GM12878 (cell line): Measurements from ENCODE around the gene CDC27. TPM values are rescaled to one million over a fixed set of nuclear protein-coding genes. Genes with fewer than 3 reads are reported as not detected.

Experiments
- ATAC-seq: fragments of 200-7000 bp; cut with Tn5 transposase; 3 replicates; pipeline ENCODE4 v1.9.1; 2020; ENCODE audit warnings: mild to moderate bottlenecking, moderate library complexity
- BruUV-seq: library from RNA; stranded (reverse); fragments of 400-500 nt; replicated peaks from 2 replicates; lab custom pipeline; 2021; lab: Mats Ljungman, UMichigan
- CTCF ChIA-PET: fragments of 300-600 bp; sonication (Branson Sonifier 250); formaldehyde crosslinking; extraction: SDS; loops from one replicate; lab custom pipeline; 2021; ENCODE audit warnings: inconsistent platforms; lab: Yijun Ruan, JAX
- POLR2A ChIA-PET: fragments of 350-600 bp; formaldehyde crosslinking; extraction: SDS; loops from one replicate; lab custom pipeline; 2021; ENCODE audit warnings: inconsistent platforms; lab: Charles Lee
- RAD21 ChIA-PET: fragments of 300-600 bp; sonication (Branson Sonifier 250); formaldehyde crosslinking; loops from one replicate; lab custom pipeline; 2023; ENCODE audit warnings: antibody characterized with exemption; ENCODE audit not compliant: unreplicated experiment; lab: Charles Lee
- SMC1A ChIA-PET: fragments of 300-600 bp; sonication (Branson Sonifier 250); formaldehyde crosslinking; loops from one replicate; lab custom pipeline; 2023; ENCODE audit not compliant: unreplicated experiment, uncharacterized antibody; lab: Charles Lee
- DNase-seq: peaks from one replicate; pipeline ENCODE4 v3.0.0-alpha.2; 2011; ENCODE audit warnings: low read depth, low spot score
- FAIRE-seq: peaks from 3 replicates; lab custom pipeline; 2011; peaks lifted over from hg19 to GRCh38; lab: Jason Lieb, UNC
- H2AFZ ChIP-seq: 2 replicates; pipeline ENCODE4 v1.6.0; 2011; ENCODE audit warnings: low read depth, low read length, control low read depth; ENCODE audit not compliant: control insufficient read depth
- H3K27ac ChIP-seq: 2 replicates; pipeline ENCODE4 v1.5.1; 2011; ENCODE audit warnings: control low read depth; ENCODE audit not compliant: control insufficient read depth, insufficient read depth
- H3K27me3 ChIP-seq, 2 experiments: replicated peaks in 1 of 2; 2 replicates each; pipeline versions ENCODE4 v1.6.0 to v1.6.1; 2011; ENCODE audit warnings: low read length in 1 of 2; ENCODE audit not compliant: control insufficient read depth in 2 of 2, insufficient read depth in 2 of 2
- H3K36me3 ChIP-seq, 2 experiments: 2 replicates each; pipeline ENCODE4 v1.5.1; 2011; ENCODE audit warnings: low read length in 1 of 2; ENCODE audit not compliant: control insufficient read depth in 2 of 2, insufficient read depth in 2 of 2
- H3K4me1 ChIP-seq: 2 replicates; pipeline ENCODE4 v1.6.1; 2011; ENCODE audit warnings: mild to moderate bottlenecking, low read length, moderate library complexity, mixed read lengths; ENCODE audit not compliant: control insufficient read depth, insufficient read depth
- H3K4me2 ChIP-seq: 2 replicates; pipeline ENCODE4 v1.6.0; 2011; ENCODE audit warnings: control low read depth; ENCODE audit not compliant: control insufficient read depth, insufficient read depth
- H3K4me3 ChIP-seq: fragments of 200-600 bp; sonication (generic); 2 replicates; pipeline ENCODE4 v1.5.1; 2016
- H3K79me2 ChIP-seq: 2 replicates; pipeline ENCODE4 v1.6.0; 2011; ENCODE audit warnings: low read length; ENCODE audit not compliant: control insufficient read depth, insufficient read depth
- H3K9ac ChIP-seq: 2 replicates; pipeline ENCODE4 v1.8.0; 2011; ENCODE audit warnings: low read length, control low read depth, mixed read lengths; ENCODE audit not compliant: control insufficient read depth, insufficient read depth
- H3K9me3 ChIP-seq: replicated peaks from 3 replicates; pipeline ENCODE4 v1.5.1; 2011; ENCODE audit warnings: mild to moderate bottlenecking, low read length; ENCODE audit not compliant: control insufficient read depth, insufficient read depth
- H4K20me1 ChIP-seq: 2 replicates; pipeline ENCODE4 v1.6.0; 2011; ENCODE audit not compliant: control insufficient read depth, insufficient read depth
- DPF2 ChIP-seq: fragments of 450-650 bp; IDR thresholded peaks from 2 replicates; pipeline ENCODE4 v1.6.1; 2017; ENCODE audit warnings: mild to moderate bottlenecking
- EED ChIP-seq: sonication (generic); IDR thresholded peaks from 2 replicates; pipeline ENCODE4 v1.6.1; 2016; ENCODE audit warnings: antibody characterized with exemption, low read depth
- ELK1 ChIP-seq: IDR thresholded peaks from 2 replicates; pipeline ENCODE4 v1.6.1; 2012; ENCODE audit warnings: low read depth, low read length, improper control_type of control experiment
- FOXM1 ChIP-seq: IDR thresholded peaks from 2 replicates; pipeline ENCODE4 v1.6.1; 2012; ENCODE audit warnings: low read depth, mild to moderate bottlenecking, inconsistent platforms, low read length, moderate library complexity
- IKZF1 ChIP-seq: fragments of 450-650 bp; conservative IDR thresholded peaks from 2 replicates; pipeline ENCODE4 v1.6.1; 2017; ENCODE audit warnings: antibody characterized with exemption, mild to moderate bottlenecking
- LARP7 ChIP-seq: fragments of 450-650 bp; IDR thresholded peaks from 2 replicates; pipeline ENCODE4 v1.6.1; 2017; ENCODE audit warnings: mild to moderate bottlenecking
- NFYB ChIP-seq: IDR thresholded peaks from 2 replicates; pipeline ENCODE4 v1.6.1; 2011; ENCODE audit warnings: low read depth, mild to moderate bottlenecking, low read length, improper control_type of control experiment, moderate library complexity; ENCODE audit not compliant: insufficient read depth
- NR2F1 ChIP-seq: fragments of 450-650 bp; conservative IDR thresholded peaks from 2 replicates; pipeline ENCODE4 v1.6.1; 2017; ENCODE audit warnings: mild to moderate bottlenecking
- RAD21 ChIP-seq: IDR thresholded peaks from 2 replicates; pipeline ENCODE4 v1.6.1; 2011; ENCODE audit warnings: mild to moderate bottlenecking, low read depth, low read length, moderate library complexity; ENCODE audit not compliant: insufficient read depth
- RAD51 ChIP-seq: fragments of 450-650 bp; IDR thresholded peaks from 2 replicates; pipeline ENCODE4 v1.6.1; 2016; ENCODE audit warnings: moderate library complexity, mild to moderate bottlenecking, inconsistent platforms
- RBBP5 ChIP-seq: fragments of 200-600 bp; sonication (generic); conservative IDR thresholded peaks from 2 replicates; pipeline ENCODE4 v1.6.1; 2016
- SMAD5 ChIP-seq: IDR thresholded peaks from 2 replicates; pipeline ENCODE4 v1.6.1; 2016; ENCODE audit warnings: antibody characterized with exemption, low read depth
- YY1 ChIP-seq: IDR thresholded peaks from 2 replicates; pipeline ENCODE4 v1.6.1; 2011; ENCODE audit warnings: low read depth, mild to moderate bottlenecking, low read length
- ZBED1 ChIP-seq: IDR thresholded peaks from 2 replicates; pipeline ENCODE4 v1.6.1; 2016; ENCODE audit warnings: borderline replicate concordance
- ZNF217 ChIP-seq: fragments of 450-650 bp; IDR thresholded peaks from 2 replicates; pipeline ENCODE4 v1.6.1; 2017; ENCODE audit warnings: antibody characterized with exemption, mild to moderate bottlenecking
- WGBS: methylation state at CpG from one replicate; pipeline ENCODE4 v1.1.6; 2016; ENCODE audit warnings: low lambda C conversion rate; ENCODE audit not compliant: insufficient replicate concordance, insufficient coverage; ENCODE audit errors: missing lambda C conversion rate; 5-methylcytosine and 5-hydroxymethylcytosine counted together
- in situ Hi-C: fragments of 300-500 bp; cut with MboI; formaldehyde crosslinking; loops from 9 replicates; pipeline ENCODE4 v1.14.3; 2018; ENCODE audit warnings: mixed read lengths
- intact Hi-C: fragments of 100-400 bp; cut with micrococcal nuclease; formaldehyde crosslinking; loops from one replicate; pipeline ENCODE4 v1.14.2; 2022; ENCODE audit not compliant: unreplicated experiment
- polyA plus RNA-seq, 11 experiments: library from polyadenylated mRNA; depleted of rRNA in 4 of 11; unstranded in 6 of 11; stranded (reverse) in 5 of 11; fragments of >200 nt; fragmentation: Nextera tagmentation in 4 of 11; fragmentation: Illumina TruSeq in 1 of 11; extraction: Ambion mirVana in 4 of 11; extraction: Trizol in 1 of 11; gene quantifications; 1 replicate in 1 of 11; 2 replicates in 10 of 11; pipeline versions ENCODE4 v1.2.1 to v1.2.3, GENCODE V29; 2011 to 2016; ENCODE audit warnings: inconsistent platforms in 2 of 11, missing spikeins in 2 of 11, low read depth in 1 of 11
- total RNA-seq, 4 experiments: library from RNA; depleted of rRNA in 3 of 4; stranded (reverse); fragments of >200 nt in 3 of 4; fragmentation: Illumina TruSeq in 1 of 4; extraction: Trizol in 1 of 4; gene quantifications; 2 replicates each; pipeline versions ENCODE4 v1.2.1 to v1.2.3, GENCODE V29; 2013 to 2021

CDC27 gene
- total and polyA plus RNA-seq, 10 of the 15 experiments (the other 5 are each of a cell fraction or from before 2014, with no cell fraction given): 23.2 to 138 (median 97.8) TPM

- WGBS: 100% methylated on average over 1 of the region's 1 CpG
- H3K4me2 ChIP-seq: no peak overlapping the region
- H4K20me1 ChIP-seq: no peaks in the 10 kb centered on the region
- no peak overlapping the region for H2AFZ ChIP-seq
- CTCF ChIA-PET: interaction anchor here (1.6 to 3.9 kb wide), 2 partner anchors 9 to 10 kb away, joined by 3 to 14 read pairs; partner anchors contain the start of gene CDC27
- FAIRE-seq (no peak), DNase-seq (no peak), ATAC-seq (no peak)
- in situ Hi-C loops: no loop called here
- no peak overlapping the region for H3K9ac ChIP-seq
- H3K27ac ChIP-seq: no peak overlapping the region
- H3K27me3 ChIP-seq: no peaks in the 10 kb centered on the region
- SMC1A ChIA-PET: interaction anchor here (0.8 to 2.1 kb wide), 5 partner anchors 11 to 106 kb away, joined by 3 to 15 read pairs (median 3); no protein-coding TSS in a partner anchor
- no peaks in the 10 kb centered on the region for H3K9me3 ChIP-seq
- TF ChIP-seq RBBP5: no peak
- RAD21 ChIA-PET: interaction anchor here (0.6 kb wide), 1 partner anchor 27 kb away, joined by 3 read pairs; no protein-coding TSS in a partner anchor
- H3K4me3 ChIP-seq: no peak overlapping the region
- H3K4me1 ChIP-seq: no peaks in the 10 kb centered on the region
- POLR2A ChIA-PET: interaction anchor here (0.6 to 1.0 kb wide), 2 partner anchors 10 to 60 kb away, joined by 3 to 4 read pairs; no protein-coding TSS in a partner anchor
- intact Hi-C loops: no loop called here
- no TSS peak for BruUV-seq
- peaks cover 2 to 11% of the 10 kb centered on the region in 2 experiments for H3K36me3 ChIP-seq
- peaks cover 85% of the 10 kb centered on the region for H3K79me2 ChIP-seq
Measured at GRCh38 chr17:47180337-47180736, 8.8 kb downstream of the CDC27 start.

GRCh38 chr17:47179141-47179540 is 10.0 kb downstream of the CDC27 start:
- no peak overlapping the region for H3K27ac ChIP-seq
- ChIA-PET POLR2A (interaction anchor here (1.0 kb wide), 1 partner anchor 9 kb away, joined by 3 read pairs; no protein-coding TSS in a partner anchor), SMC1A (interaction anchor here (2.1 kb wide), 1 partner anchor 27 kb away, joined by 15 read pairs; no protein-coding TSS in a partner anchor), RAD21 (no interaction called here), CTCF (interaction anchor here (3.9 kb wide), 1 partner anchor 11 kb away, joined by 14 read pairs; the partner anchor contains the start of gene CDC27)
- no peaks in the 10 kb centered on the region for H3K4me1 ChIP-seq
- no peak overlapping the region for H3K4me2 ChIP-seq
- WGBS: 95% methylated on average over 3 of the region's 3 CpGs
- H4K20me1 ChIP-seq: no peaks in the 10 kb centered on the region
- H3K9me3 ChIP-seq: no peaks in the 10 kb centered on the region
- in situ Hi-C loops (no loop called here), intact Hi-C loops (no loop called here)
- no TSS peak for BruUV-seq
- H2AFZ ChIP-seq: no peak overlapping the region
- DNase-seq: no peak
- no peak for FAIRE-seq
- no peak overlapping the region for H3K4me3 ChIP-seq
- H3K9ac ChIP-seq: no peak overlapping the region
- H3K79me2 ChIP-seq: peaks cover 85% of the 10 kb centered on the region
- no peak for ATAC-seq
- no peaks in the 10 kb centered on the region for H3K27me3 ChIP-seq
- peaks cover 2 to 15% of the 10 kb centered on the region in 2 experiments for H3K36me3 ChIP-seq
- TF ChIP-seq IKZF1: no peak
- no peak for TF ChIP-seq ZNF217
- no peak for TF ChIP-seq NR2F1
- no peak for TF ChIP-seq LARP7
- TF ChIP-seq ELK1: no peak
- no peak for TF ChIP-seq RAD21
- TF ChIP-seq RAD51: no peak
- no peak for TF ChIP-seq ZBED1
- TF ChIP-seq FOXM1: no peak
- no peak for TF ChIP-seq NFYB
- TF ChIP-seq SMAD5: no peak
- no peak for TF ChIP-seq YY1
- no peak for TF ChIP-seq EED
- no peak for TF ChIP-seq DPF2
